Psoas muscle (tissue), 8 donors: ENCODE measurements around the gene RELN. TPM values are rescaled to one million over a fixed set of nuclear protein-coding genes. Genes with fewer than 3 reads are reported as not detected.

Source experiments
- ATAC-seq, 4 donors: fragments of 200-7000 bp; cut with Tn5 transposase; one replicate each; pipeline ENCODE4 v1.9.1; 2020; ENCODE audit warnings: moderate library complexity in 3 of 4, mild to moderate bottlenecking in 2 of 4
- DNase-seq, 2 donors: peaks; one replicate each; pipeline ENCODE4 v3.0.0-alpha.2; 2020
- H3K27ac ChIP-seq: fragments of 200-600 bp; one replicate; pipeline ENCODE4 v1.8.0; 2022
- H3K27me3 ChIP-seq, 3 donors: fragments of 200-600 bp in 1 of 3; one replicate each; pipeline versions ENCODE4 v1.6.1 to v1.8.0; 2013 to 2022; ENCODE audit warnings: low read length in 2 of 3, mild to moderate bottlenecking in 2 of 3, moderate library complexity in 1 of 3; ENCODE audit not compliant: insufficient read depth in 3 of 3
- H3K36me3 ChIP-seq, 2 donors: fragments of 200-600 bp in 1 of 2; one replicate each; pipeline versions ENCODE4 v1.6.1 to v1.8.0; 2013 to 2022; ENCODE audit warnings: low read depth in 1 of 2, mild to moderate bottlenecking in 1 of 2, moderate library complexity in 1 of 2; ENCODE audit not compliant: insufficient read depth in 1 of 2
- H3K4me1 ChIP-seq: fragments of 200-600 bp; one replicate; pipeline ENCODE4 v1.8.0; 2022
- H3K4me3 ChIP-seq: fragments of 200-600 bp; one replicate; pipeline ENCODE4 v1.8.0; 2022; ENCODE audit warnings: mild to moderate bottlenecking
- H3K9me3 ChIP-seq: fragments of 200-600 bp; one replicate; pipeline ENCODE4 v1.8.0; 2022
- WGBS, 3 donors: extraction: QIAGEN DNeasy Blood & Tissue Kit; methylation state at CpG; one replicate each; pipeline versions ENCODE4 v1.1.6 to v1.1.7; 2013; 5-methylcytosine and 5-hydroxymethylcytosine counted together
- intact Hi-C, 2 donors: fragments of 100-400 bp; cut with DNase I; formaldehyde crosslinking; loops; one replicate each; pipeline versions ENCODE4 v1.11.0 to v1.14.2; 2022
- polyA plus RNA-seq, 3 donors: library from polyadenylated mRNA; stranded (reverse); fragments of 200-250 nt; gene quantifications; one replicate each; pipeline ENCODE4 v1.2.3, GENCODE V29; 2013
- total RNA-seq, 4 donors: library from RNA; stranded (reverse); fragmentation: NEBNext Ultra II Directional in 2 of 4; extraction: Animal tissue kit (Norgen Biotek cat#: 25700) in 2 of 4; gene quantifications; one replicate each; pipeline versions ENCODE4 v1.2.1 to v1.2.4, GENCODE V29; 2021 to 2023
- TF ChIP-seq, protein P1 (sequence below): fragments of 200-600 bp; IDR thresholded peaks from one replicate; pipeline ENCODE4 v1.8.0; 2022; ENCODE audit warnings: antibody characterized with exemption
- donor health status: healthy with polysubstance abuse.
- donor health status: DM: no; HTN: no; CAD: no; lungs with moderate emphysema.
- donor health status: Bipolar disorder and iron deficiency.
- donor health status: healthy.
- donor health status: DM: yes; HTN: yes; CAD: no.
- donor health status: DM: no; HTN: no; CAD: no.
- donor health status: DM: no; HTN: no; CAD: no.
- donor health status: DM: yes; HTN: yes; CAD: no.

RELN gene
- total and polyA plus RNA-seq, 7 donors = 0.10 to 0.44 (median 0.32) TPM

DNA sequence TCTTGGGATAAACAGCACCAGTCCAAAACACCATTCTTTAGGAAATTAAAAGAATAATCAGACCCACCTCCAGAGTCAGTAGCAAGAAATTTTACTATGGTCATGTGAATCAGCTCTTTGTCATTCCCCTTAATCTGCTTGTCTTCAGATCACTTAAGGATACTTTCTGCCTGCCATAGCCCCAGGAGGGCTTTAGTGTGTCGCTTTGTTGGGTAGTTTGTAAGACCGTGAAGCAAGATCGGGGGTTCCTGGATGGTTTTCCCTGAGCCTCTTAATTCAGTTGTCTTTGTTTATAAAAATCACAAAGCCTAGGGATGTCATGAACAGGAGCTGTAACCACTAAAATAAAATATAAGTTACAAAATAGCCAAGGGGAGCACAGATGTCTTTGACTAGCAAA lies 223.6 kb downstream of the RELN start:
- TF ChIP-seq, protein P1, sequence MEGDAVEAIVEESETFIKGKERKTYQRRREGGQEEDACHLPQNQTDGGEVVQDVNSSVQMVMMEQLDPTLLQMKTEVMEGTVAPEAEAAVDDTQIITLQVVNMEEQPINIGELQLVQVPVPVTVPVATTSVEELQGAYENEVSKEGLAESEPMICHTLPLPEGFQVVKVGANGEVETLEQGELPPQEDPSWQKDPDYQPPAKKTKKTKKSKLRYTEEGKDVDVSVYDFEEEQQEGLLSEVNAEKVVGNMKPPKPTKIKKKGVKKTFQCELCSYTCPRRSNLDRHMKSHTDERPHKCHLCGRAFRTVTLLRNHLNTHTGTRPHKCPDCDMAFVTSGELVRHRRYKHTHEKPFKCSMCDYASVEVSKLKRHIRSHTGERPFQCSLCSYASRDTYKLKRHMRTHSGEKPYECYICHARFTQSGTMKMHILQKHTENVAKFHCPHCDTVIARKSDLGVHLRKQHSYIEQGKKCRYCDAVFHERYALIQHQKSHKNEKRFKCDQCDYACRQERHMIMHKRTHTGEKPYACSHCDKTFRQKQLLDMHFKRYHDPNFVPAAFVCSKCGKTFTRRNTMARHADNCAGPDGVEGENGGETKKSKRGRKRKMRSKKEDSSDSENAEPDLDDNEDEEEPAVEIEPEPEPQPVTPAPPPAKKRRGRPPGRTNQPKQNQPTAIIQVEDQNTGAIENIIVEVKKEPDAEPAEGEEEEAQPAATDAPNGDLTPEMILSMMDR = no peak
- WGBS, 3 donors = 36 to 54% (median 47%) methylated on average over 3 of the region's 3 CpGs
- H3K4me3 ChIP-seq = no peak overlapping the region

DNA sequence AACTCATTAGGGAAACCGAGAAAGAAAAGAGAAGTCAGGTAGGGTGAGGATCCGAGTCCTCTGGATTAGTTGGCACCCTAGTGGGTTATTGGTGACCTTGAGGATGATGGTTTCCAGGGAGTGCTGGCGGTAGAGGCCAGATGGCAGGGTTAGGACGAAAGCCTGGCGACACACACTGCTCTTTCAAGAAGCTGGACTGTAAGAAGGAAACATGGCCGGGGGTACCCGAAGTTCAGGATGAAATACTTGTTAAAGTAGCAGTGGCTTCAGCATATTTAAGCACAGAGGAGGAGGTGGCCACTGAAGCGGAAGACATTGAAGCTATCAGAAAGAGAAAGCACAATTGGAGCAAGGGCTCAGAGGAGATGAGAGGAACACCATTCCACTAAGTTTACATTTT lies 224.6 kb downstream of the RELN start:
- H3K9me3 ChIP-seq = no peaks in the 10 kb centered on the region
- DNase-seq (no peak), ATAC-seq (no peak)
- no peak overlapping the region for H3K4me3 ChIP-seq
- TF ChIP-seq, protein P1 = no peak
- 85 to 91% (median 88%) methylated on average over 8 of the region's 8 CpGs for WGBS, 3 donors
- no peaks in the 10 kb centered on the region for H3K27me3 ChIP-seq
- no peaks in the 10 kb centered on the region for H3K36me3 ChIP-seq
- intact Hi-C loops = no loop called here
- no peak overlapping the region for H3K27ac ChIP-seq
- no peaks in the 10 kb centered on the region for H3K4me1 ChIP-seq

More for the DNA sequence above, 223.6 kb downstream of the RELN start:
- H3K9me3 ChIP-seq = no peaks in the 10 kb centered on the region
- no peaks in the 10 kb centered on the region for H3K36me3 ChIP-seq
- intact Hi-C loops = no loop called here
- H3K27me3 ChIP-seq = no peaks in the 10 kb centered on the region
- ATAC-seq (no peak), DNase-seq (no peak)
- H3K27ac ChIP-seq = no peak overlapping the region
- no peaks in the 10 kb centered on the region for H3K4me1 ChIP-seq

DNA sequence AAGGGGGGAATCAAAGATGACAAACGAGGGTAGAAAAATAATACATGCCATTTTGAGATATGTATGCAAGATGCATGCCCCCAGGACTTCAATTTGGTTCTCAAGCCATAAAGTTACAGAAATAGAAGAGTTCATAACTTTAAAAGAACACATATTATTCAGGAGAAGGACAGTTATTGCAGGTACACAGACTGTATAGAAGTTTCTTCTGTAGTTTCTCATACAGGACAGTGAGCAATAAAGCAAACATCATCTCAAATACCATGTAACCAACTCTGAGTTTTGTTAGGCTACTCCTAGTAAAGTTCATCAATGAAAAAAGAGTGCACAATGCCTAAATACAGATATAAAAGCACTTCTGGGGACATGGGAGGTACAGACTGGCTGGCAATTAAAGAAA lies 226.6 kb downstream of the RELN start:
- intact Hi-C loops = no loop called here
- DNase-seq (no peak), ATAC-seq (no peak)
- Histone ChIP-seq H3K36me3 (no peaks in the 10 kb centered on the region), H3K4me1 (no peaks in the 10 kb centered on the region), H3K27me3 (no peaks in the 10 kb centered on the region), H3K27ac (no peak overlapping the region), H3K9me3 (no peaks in the 10 kb centered on the region), H3K4me3 (no peak overlapping the region)
- 42 to 47% (median 44%) methylated on average over 1 of the region's 1 CpG for WGBS, 3 donors
- TF ChIP-seq, protein P1 = no peak

DNA sequence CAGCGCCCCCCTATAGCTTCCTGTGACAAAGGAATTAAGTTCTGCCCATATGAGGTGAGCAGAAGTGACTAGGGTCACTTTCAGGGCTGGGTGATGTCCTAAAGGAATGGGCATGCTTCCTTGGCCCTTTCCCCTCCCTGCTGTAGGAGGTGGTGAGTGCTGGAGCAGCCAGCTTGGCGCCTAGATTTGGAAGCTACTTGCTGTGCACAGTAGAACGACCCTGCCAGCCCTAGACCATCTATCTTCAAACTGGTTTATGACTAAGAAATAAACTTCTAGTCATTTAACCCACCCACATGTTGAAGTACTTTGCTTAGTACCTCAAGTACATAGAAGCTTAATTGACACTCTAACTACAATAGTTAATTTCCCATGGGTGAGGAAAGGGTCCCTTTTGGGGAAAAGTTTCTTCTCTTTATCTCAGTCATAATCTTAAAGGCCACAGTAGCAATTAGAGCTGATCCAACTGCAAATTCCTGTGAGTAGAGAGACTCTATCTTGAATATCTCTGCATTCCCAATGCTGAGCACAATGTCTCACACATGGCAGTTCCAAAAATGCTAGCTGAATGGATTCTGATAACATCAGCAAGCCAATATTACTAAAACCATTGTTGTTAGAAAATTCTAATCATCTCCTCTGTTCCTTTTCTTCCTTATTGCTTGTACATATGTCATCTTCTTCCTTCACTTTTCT lies 227.2 kb downstream of the RELN start:
- Histone ChIP-seq H3K27ac (no peak overlapping the region), H3K27me3 (no peaks in the 10 kb centered on the region), H3K36me3 (no peaks in the 10 kb centered on the region), H3K4me3 (no peak overlapping the region), H3K9me3 (no peaks in the 10 kb centered on the region), H3K4me1 (no peaks in the 10 kb centered on the region)
- DNase-seq (no peak), ATAC-seq (no peak)
- WGBS, 3 donors = 56 to 75% (median 61%) methylated on average over 3 of the region's 3 CpGs
- intact Hi-C loops = no loop called here
- TF ChIP-seq, protein P1 = no peak

DNA sequence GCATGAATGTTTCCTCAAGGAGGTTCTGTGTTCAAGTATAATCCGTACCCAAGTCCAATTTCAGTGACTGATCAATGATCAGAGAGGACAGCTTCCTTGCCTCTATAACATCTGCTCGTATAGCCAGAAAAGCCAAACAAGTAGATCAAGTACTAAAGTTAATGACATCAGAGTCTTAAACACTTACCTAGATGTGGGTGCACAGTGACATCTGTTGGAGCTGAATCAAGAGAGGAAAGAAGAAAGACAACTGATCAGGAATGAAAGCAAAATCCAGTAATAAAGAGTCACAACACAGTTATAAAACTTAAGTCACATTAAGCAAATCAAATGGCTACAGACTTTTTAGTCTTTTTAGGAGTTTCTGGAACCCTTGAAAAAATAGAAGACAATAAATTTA lies 236.5 kb downstream of the RELN start:
- Histone ChIP-seq H3K27me3 (no peaks in the 10 kb centered on the region), H3K36me3 (no peaks in the 10 kb centered on the region), H3K9me3 (no peaks in the 10 kb centered on the region), H3K27ac (no peak overlapping the region), H3K4me1 (no peaks in the 10 kb centered on the region), H3K4me3 (no peak overlapping the region)
- ATAC-seq (no peak), DNase-seq (no peak)
- intact Hi-C loops = no loop called here
- WGBS, 3 donors = 51 to 66% (median 56%) methylated on average over 2 of the region's 2 CpGs
- TF ChIP-seq, protein P1 = no peak
